NCI-H187 (cell line): ENCODE data around the gene MTM1.

ENCODE experiments used
- DNase-seq, 2 experiments: peaks; one replicate each; lab custom pipeline; 2025; lab: John Stamatoyannopoulos, UW

MTM1 gene

GRCh38 chrX:150548684-150549083 is 19.7 kb upstream of the MTM1 start:
- DNase-seq: no peak

GRCh38 chrX:150551963-150552362 is 16.5 kb upstream of the MTM1 start:
- no peak for DNase-seq

GRCh38 chrX:150558424-150558823 is 10.0 kb upstream of the MTM1 start:
- DNase-seq: no peak

- DNase-seq: no peak
Measured at GRCh38 chrX:150564838-150565237, 3.6 kb upstream of the MTM1 start.

- no peak for DNase-seq
Measured at GRCh38 chrX:150565551-150565950, 2.9 kb upstream of the MTM1 start.

- no peak for DNase-seq
Measured at GRCh38 chrX:150566734-150567182, 1.7 kb upstream of the MTM1 start.

GRCh38 chrX:150567645-150568319 is 639 bp upstream of the MTM1 start:
- no peak for DNase-seq

- DNase-seq: no peak
Measured at GRCh38 chrX:150569155-150569477, 695 bp downstream of the MTM1 start.

- no peak for DNase-seq
Measured at GRCh38 chrX:150570512-150570911, 2.1 kb downstream of the MTM1 start.

- no peak for DNase-seq
Measured at GRCh38 chrX:150572206-150572605, 3.8 kb downstream of the MTM1 start.

- no peak for DNase-seq
Measured at GRCh38 chrX:150573106-150573505, 4.7 kb downstream of the MTM1 start.

GRCh38 chrX:150573702-150574101 is 5.3 kb downstream of the MTM1 start:
- no peak for DNase-seq

GRCh38 chrX:150574559-150575418 is 6.4 kb downstream of the MTM1 start:
- DNase-seq: no peak

- no peak for DNase-seq
Measured at GRCh38 chrX:150575419-150575814, 7.0 kb downstream of the MTM1 start.

- DNase-seq: no peak
Measured at GRCh38 chrX:150577174-150577573, 8.8 kb downstream of the MTM1 start.

- DNase-seq: no peak
Measured at GRCh38 chrX:150581093-150581775, 12.8 kb downstream of the MTM1 start.

GRCh38 chrX:150582338-150582948 is 14.0 kb downstream of the MTM1 start:
- DNase-seq: no peak

GRCh38 chrX:150587585-150588503 is 19.4 kb downstream of the MTM1 start:
- DNase-seq: peak in 1 of 2 experiments; percentile 8

GRCh38 chrX:150594584-150594983 is 26.2 kb downstream of the MTM1 start:
- DNase-seq: no peak

- DNase-seq: no peak
Measured at GRCh38 chrX:150599226-150599625, 30.8 kb downstream of the MTM1 start.

GRCh38 chrX:150602296-150602695 is 33.9 kb downstream of the MTM1 start:
- DNase-seq: no peak
